ENCODE results near the gene LNP1. TPM values are rescaled to one million over a fixed set of nuclear protein-coding genes. Genes with fewer than 3 reads are reported as not detected.

The LNP1 gene
- total and polyA plus RNA-seq, 10 of the 15 experiments (the other 5 are each of a cell fraction or from before 2014, with no cell fraction given) = 2.1 to 4.2 (median 2.7) TPM

DNA sequence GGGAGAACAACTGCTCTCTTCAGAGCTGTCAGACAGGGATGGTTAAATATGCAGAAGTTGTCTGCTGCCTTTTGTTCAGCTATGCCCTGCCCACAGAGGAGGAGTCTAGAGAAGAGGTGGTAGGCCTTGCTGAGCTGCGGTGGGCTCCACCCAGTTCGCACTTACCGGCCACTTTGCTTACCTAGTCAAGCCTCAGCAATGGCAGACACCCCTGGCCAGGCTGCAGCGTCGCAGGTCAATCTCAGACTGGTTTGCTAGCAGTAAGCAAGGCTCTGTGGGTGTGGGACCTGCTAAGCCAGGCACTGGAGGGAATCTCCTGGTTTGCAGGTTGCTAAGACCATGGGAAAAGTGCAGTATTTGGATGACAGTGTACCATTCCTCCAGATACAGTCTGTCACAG is 78.7 kb downstream of the LNP1 start:
- H3K9ac ChIP-seq (ENCODE audit: control insufficient read depth, insufficient read depth, low read length) = no peak overlapping the region
- no peak for DNase-seq (ENCODE audit: low read depth, low spot score)
- no peaks in the 10 kb centered on the region for H4K20me1 ChIP-seq (ENCODE audit: control insufficient read depth, insufficient read depth)
- ATAC-seq = no peak
- H3K27me3 ChIP-seq (replicated peaks in 1 of 2; ENCODE audit: control insufficient read depth in 2 of 2, insufficient read depth in 2 of 2, low read length in 1 of 2) = no peaks in the 10 kb centered on the region; a peak in 1 of 4 replicates
- H2AFZ ChIP-seq (ENCODE audit: control insufficient read depth, low read depth, low read length) = no peak overlapping the region
- POLR2A ChIA-PET = no interaction called here
- in situ Hi-C loops (cut with MboI) = no loop called here
- RAD21 ChIA-PET (ENCODE audit: unreplicated experiment) = interaction anchor here (1.2 kb wide), 1 partner anchor 18 kb away, joined by 5 read pairs; no protein-coding TSS in a partner anchor
- H3K9me3 ChIP-seq (replicated peaks; ENCODE audit: control insufficient read depth, insufficient read depth, low read length) = no peaks in the 10 kb centered on the region
- H3K36me3 ChIP-seq (ENCODE audit: control insufficient read depth in 2 of 2, insufficient read depth in 2 of 2, low read length in 1 of 2) = no peaks in the 10 kb centered on the region
- H3K4me3 ChIP-seq = no peak overlapping the region
- no peak overlapping the region for H3K27ac ChIP-seq (ENCODE audit: control insufficient read depth, insufficient read depth)
- SMC1A ChIA-PET (ENCODE audit: uncharacterized antibody, unreplicated experiment) = interaction anchor here (0.6 to 2.1 kb wide), 3 partner anchors 12 to 17 kb away, joined by 3 to 7 read pairs (median 4); no protein-coding TSS in a partner anchor
- FAIRE-seq = no peak
- intact Hi-C loops (cut with micrococcal nuclease; ENCODE audit: unreplicated experiment) = no loop called here
- no TSS peak for BruUV-seq (replicated peaks)
- no peaks in the 10 kb centered on the region for H3K79me2 ChIP-seq (ENCODE audit: control insufficient read depth, insufficient read depth, low read length)
- CTCF ChIA-PET = interaction anchor here (2.1 kb wide), 1 partner anchor 18 kb away, joined by 6 read pairs; no protein-coding TSS in a partner anchor
- WGBS (ENCODE audit: insufficient coverage, insufficient replicate concordance, low lambda C conversion rate, missing lambda C conversion rate) = 72% methylated on average over 5 of the region's 5 CpGs
- no peaks in the 10 kb centered on the region for H3K4me1 ChIP-seq (ENCODE audit: control insufficient read depth, insufficient read depth, low read length)
- no peak overlapping the region for H3K4me2 ChIP-seq (ENCODE audit: control insufficient read depth, insufficient read depth)
- TF ChIP-seq TCF3 (IDR thresholded peaks at IDR 0.05; ENCODE audit: borderline replicate concordance, insufficient read depth, low read depth, low read length) (no peak), RBBP5 (conservative IDR thresholded peaks at IDR 0.05) (no peak), SREBF1 (IDR thresholded peaks at IDR 0.05; ENCODE audit: low read length) (no peak), MTA3 (IDR thresholded peaks at IDR 0.05; ENCODE audit: borderline replicate concordance, low read length) (no peak), EGR1 (IDR thresholded peaks at IDR 0.05; ENCODE audit: borderline replicate concordance in 1 of 2, low read depth in 2 of 2, low read length in 2 of 2) (no peak), GABPA (IDR thresholded peaks at IDR 0.05; ENCODE audit: low read depth) (no peak), WRNIP1 (IDR thresholded peaks at IDR 0.05; ENCODE audit: borderline replicate concordance, low read depth, low read length) (no peak), PAX8 (IDR thresholded peaks at IDR 0.05) (no peak), SREBF2 (IDR thresholded peaks at IDR 0.05; ENCODE audit: low read length) (no peak)
- TF ChIP-seq, protein P1, sequence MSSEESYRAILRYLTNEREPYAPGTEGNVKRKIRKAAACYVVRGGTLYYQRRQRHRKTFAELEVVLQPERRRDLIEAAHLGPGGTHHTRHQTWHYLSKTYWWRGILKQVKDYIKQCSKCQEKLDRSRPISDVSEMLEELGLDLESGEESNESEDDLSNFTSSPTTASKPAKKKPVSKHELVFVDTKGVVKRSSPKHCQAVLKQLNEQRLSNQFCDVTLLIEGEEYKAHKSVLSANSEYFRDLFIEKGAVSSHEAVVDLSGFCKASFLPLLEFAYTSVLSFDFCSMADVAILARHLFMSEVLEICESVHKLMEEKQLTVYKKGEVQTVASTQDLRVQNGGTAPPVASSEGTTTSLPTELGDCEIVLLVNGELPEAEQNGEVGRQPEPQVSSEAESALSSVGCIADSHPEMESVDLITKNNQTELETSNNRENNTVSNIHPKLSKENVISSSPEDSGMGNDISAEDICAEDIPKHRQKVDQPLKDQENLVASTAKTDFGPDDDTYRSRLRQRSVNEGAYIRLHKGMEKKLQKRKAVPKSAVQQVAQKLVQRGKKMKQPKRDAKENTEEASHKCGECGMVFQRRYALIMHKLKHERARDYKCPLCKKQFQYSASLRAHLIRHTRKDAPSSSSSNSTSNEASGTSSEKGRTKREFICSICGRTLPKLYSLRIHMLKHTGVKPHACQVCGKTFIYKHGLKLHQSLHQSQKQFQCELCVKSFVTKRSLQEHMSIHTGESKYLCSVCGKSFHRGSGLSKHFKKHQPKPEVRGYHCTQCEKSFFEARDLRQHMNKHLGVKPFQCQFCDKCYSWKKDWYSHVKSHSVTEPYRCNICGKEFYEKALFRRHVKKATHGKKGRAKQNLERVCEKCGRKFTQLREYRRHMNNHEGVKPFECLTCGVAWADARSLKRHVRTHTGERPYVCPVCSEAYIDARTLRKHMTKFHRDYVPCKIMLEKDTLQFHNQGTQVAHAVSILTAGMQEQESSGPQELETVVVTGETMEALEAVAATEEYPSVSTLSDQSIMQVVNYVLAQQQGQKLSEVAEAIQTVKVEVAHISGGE (CRISPR knock-in tag; IDR thresholded peaks at IDR 0.05) = no peak
- TF ChIP-seq, protein P2, sequence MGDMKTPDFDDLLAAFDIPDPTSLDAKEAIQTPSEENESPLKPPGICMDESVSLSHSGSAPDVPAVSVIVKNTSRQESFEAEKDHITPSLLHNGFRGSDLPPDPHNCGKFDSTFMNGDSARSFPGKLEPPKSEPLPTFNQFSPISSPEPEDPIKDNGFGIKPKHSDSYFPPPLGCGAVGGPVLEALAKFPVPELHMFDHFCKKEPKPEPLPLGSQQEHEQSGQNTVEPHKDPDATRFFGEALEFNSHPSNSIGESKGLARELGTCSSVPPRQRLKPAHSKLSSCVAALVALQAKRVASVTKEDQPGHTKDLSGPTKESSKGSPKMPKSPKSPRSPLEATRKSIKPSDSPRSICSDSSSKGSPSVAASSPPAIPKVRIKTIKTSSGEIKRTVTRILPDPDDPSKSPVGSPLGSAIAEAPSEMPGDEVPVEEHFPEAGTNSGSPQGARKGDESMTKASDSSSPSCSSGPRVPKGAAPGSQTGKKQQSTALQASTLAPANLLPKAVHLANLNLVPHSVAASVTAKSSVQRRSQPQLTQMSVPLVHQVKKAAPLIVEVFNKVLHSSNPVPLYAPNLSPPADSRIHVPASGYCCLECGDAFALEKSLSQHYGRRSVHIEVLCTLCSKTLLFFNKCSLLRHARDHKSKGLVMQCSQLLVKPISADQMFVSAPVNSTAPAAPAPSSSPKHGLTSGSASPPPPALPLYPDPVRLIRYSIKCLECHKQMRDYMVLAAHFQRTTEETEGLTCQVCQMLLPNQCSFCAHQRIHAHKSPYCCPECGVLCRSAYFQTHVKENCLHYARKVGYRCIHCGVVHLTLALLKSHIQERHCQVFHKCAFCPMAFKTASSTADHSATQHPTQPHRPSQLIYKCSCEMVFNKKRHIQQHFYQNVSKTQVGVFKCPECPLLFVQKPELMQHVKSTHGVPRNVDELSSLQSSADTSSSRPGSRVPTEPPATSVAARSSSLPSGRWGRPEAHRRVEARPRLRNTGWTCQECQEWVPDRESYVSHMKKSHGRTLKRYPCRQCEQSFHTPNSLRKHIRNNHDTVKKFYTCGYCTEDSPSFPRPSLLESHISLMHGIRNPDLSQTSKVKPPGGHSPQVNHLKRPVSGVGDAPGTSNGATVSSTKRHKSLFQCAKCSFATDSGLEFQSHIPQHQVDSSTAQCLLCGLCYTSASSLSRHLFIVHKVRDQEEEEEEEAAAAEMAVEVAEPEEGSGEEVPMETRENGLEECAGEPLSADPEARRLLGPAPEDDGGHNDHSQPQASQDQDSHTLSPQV (IDR thresholded peaks at IDR 0.05) = no peak
- TF ChIP-seq, protein P3, sequence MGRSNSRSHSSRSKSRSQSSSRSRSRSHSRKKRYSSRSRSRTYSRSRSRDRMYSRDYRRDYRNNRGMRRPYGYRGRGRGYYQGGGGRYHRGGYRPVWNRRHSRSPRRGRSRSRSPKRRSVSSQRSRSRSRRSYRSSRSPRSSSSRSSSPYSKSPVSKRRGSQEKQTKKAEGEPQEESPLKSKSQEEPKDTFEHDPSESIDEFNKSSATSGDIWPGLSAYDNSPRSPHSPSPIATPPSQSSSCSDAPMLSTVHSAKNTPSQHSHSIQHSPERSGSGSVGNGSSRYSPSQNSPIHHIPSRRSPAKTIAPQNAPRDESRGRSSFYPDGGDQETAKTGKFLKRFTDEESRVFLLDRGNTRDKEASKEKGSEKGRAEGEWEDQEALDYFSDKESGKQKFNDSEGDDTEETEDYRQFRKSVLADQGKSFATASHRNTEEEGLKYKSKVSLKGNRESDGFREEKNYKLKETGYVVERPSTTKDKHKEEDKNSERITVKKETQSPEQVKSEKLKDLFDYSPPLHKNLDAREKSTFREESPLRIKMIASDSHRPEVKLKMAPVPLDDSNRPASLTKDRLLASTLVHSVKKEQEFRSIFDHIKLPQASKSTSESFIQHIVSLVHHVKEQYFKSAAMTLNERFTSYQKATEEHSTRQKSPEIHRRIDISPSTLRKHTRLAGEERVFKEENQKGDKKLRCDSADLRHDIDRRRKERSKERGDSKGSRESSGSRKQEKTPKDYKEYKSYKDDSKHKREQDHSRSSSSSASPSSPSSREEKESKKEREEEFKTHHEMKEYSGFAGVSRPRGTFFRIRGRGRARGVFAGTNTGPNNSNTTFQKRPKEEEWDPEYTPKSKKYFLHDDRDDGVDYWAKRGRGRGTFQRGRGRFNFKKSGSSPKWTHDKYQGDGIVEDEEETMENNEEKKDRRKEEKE (IDR thresholded peaks at IDR 0.05) = no peak
- TF ChIP-seq, protein P4, sequence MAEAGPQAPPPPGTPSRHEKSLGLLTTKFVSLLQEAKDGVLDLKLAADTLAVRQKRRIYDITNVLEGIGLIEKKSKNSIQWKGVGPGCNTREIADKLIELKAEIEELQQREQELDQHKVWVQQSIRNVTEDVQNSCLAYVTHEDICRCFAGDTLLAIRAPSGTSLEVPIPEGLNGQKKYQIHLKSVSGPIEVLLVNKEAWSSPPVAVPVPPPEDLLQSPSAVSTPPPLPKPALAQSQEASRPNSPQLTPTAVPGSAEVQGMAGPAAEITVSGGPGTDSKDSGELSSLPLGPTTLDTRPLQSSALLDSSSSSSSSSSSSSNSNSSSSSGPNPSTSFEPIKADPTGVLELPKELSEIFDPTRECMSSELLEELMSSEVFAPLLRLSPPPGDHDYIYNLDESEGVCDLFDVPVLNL (IDR thresholded peaks at IDR 0.05; ENCODE audit: low read depth, low read length) = no peak
